DOHH2 (cell line): Measurements from ENCODE around the gene ABI3BP.

ENCODE experiments used
- CTCF ChIP-seq: fragments of 200-600 bp; sonication (generic); IDR thresholded peaks from one replicate; pipeline ENCODE4 v1.5.1; 2014; ENCODE audit warnings: antibody characterized with exemption, mild to moderate bottlenecking, low read depth, low read length; ENCODE audit not compliant: poor library complexity, severe bottlenecking
- EZH2phosphoT487 ChIP-seq: fragments of 200-600 bp; sonication (generic); IDR thresholded peaks from 2 replicates; pipeline ENCODE4 v1.6.1; 2017; ENCODE audit warnings: borderline replicate concordance, mild to moderate bottlenecking, antibody characterized with exemption, low read length, moderate library complexity, mixed read lengths

- no peak for TF ChIP-seq CTCF
- TF ChIP-seq EZH2phosphoT487, result no peak
Measured at GRCh38 chr3:100740207-100740606, 253.0 kb downstream of the ABI3BP start.
